Astrocyte (in vitro differentiated cells and primary cell): ENCODE data around the gene UGT1A6. TPM values are rescaled to one million over a fixed set of nuclear protein-coding genes. Genes with fewer than 3 reads are reported as not detected.

Source experiments
- DNase-seq: peaks from one replicate; pipeline ENCODE4 v3.0.0-alpha.2; 2010; ENCODE audit warnings: low read depth
- FAIRE-seq: peaks from 2 replicates; lab custom pipeline; 2011; peaks lifted over from hg19 to GRCh38; lab: Jason Lieb, UNC
- H2AFZ ChIP-seq: 2 replicates; pipeline ENCODE4 v1.6.0; 2012; ENCODE audit warnings: low read depth, low read length, inconsistent platforms
- H3K27ac ChIP-seq: 2 replicates; pipeline ENCODE4 v1.5.1; 2011; ENCODE audit warnings: low read depth, low read length, inconsistent platforms
- H3K27me3 ChIP-seq: 2 replicates; pipeline ENCODE4 v1.6.0; 2011; ENCODE audit warnings: low read length, inconsistent platforms; ENCODE audit not compliant: insufficient read depth
- H3K36me3 ChIP-seq: 2 replicates; pipeline ENCODE4 v1.5.1; 2011; ENCODE audit warnings: low read length, inconsistent platforms; ENCODE audit not compliant: insufficient read depth
- H3K4me1 ChIP-seq: 2 replicates; pipeline ENCODE4 v1.5.1; 2011; ENCODE audit warnings: low read length, inconsistent platforms; ENCODE audit not compliant: insufficient read depth
- H3K4me2 ChIP-seq: 2 replicates; pipeline ENCODE4 v1.6.0; 2012; ENCODE audit warnings: low read length, inconsistent platforms
- H3K4me3 ChIP-seq: 2 replicates; pipeline ENCODE4 v1.5.1; 2011; ENCODE audit warnings: low read depth, mild to moderate bottlenecking, low read length, inconsistent platforms; ENCODE audit not compliant: insufficient read depth
- H3K79me2 ChIP-seq: 2 replicates; pipeline ENCODE4 v1.6.0; 2012; ENCODE audit warnings: mild to moderate bottlenecking, low read length, inconsistent platforms; ENCODE audit not compliant: insufficient read depth
- H3K9ac ChIP-seq: 2 replicates; pipeline ENCODE4 v1.6.0; 2012; ENCODE audit warnings: mild to moderate bottlenecking, low read length, inconsistent platforms
- H3K9me3 ChIP-seq: 2 replicates; pipeline ENCODE4 v1.5.1; 2012; ENCODE audit warnings: low read depth, mild to moderate bottlenecking, low read length, inconsistent platforms; ENCODE audit not compliant: insufficient read depth
- H4K20me1 ChIP-seq: 2 replicates; pipeline ENCODE4 v1.6.0; 2012; ENCODE audit warnings: low read length, inconsistent platforms; ENCODE audit not compliant: insufficient read depth
- H3K27ac Mint-ChIP-seq: one replicate; pipeline ENCODE4 v1.8.0; 2021; ENCODE audit warnings: mild to moderate bottlenecking, mixed read lengths; ENCODE audit not compliant: unreplicated experiment
- H3K27me3 Mint-ChIP-seq: one replicate; pipeline ENCODE4 v1.8.0; 2021; ENCODE audit warnings: low read depth, mixed read lengths; ENCODE audit not compliant: unreplicated experiment
- H3K36me3 Mint-ChIP-seq: one replicate; pipeline ENCODE4 v1.8.0; 2021; ENCODE audit warnings: low read depth, mixed read lengths; ENCODE audit not compliant: unreplicated experiment
- H3K4me1 Mint-ChIP-seq: one replicate; pipeline ENCODE4 v1.8.0; 2021; ENCODE audit warnings: low read depth, mixed read lengths; ENCODE audit not compliant: unreplicated experiment
- H3K4me3 Mint-ChIP-seq: one replicate; pipeline ENCODE4 v1.8.0; 2021; ENCODE audit warnings: mild to moderate bottlenecking, moderate library complexity, mixed read lengths; ENCODE audit not compliant: unreplicated experiment
- H3K9me3 Mint-ChIP-seq: one replicate; pipeline ENCODE4 v1.8.0; 2021; ENCODE audit warnings: mild to moderate bottlenecking, mixed read lengths; ENCODE audit not compliant: unreplicated experiment
- EZH2 ChIP-seq: IDR thresholded peaks from 2 replicates; pipeline ENCODE4 v1.6.1; 2012; ENCODE audit warnings: mild to moderate bottlenecking, low read length, inconsistent platforms; ENCODE audit not compliant: insufficient read depth
- total RNA-seq: library from RNA; stranded (reverse); gene quantifications from 2 replicates; pipeline ENCODE4 v1.2.1, GENCODE V29; 2021
- TF ChIP-seq, protein P1 (sequence below): IDR thresholded peaks from 2 replicates; pipeline ENCODE4 v1.5.1; 2011; ENCODE audit warnings: low read depth, mild to moderate bottlenecking, inconsistent platforms, low read length, moderate library complexity; ENCODE audit not compliant: insufficient read depth

Gene UGT1A6
- total RNA-seq, 1 donor from 2014 or later = not detected

DNA sequence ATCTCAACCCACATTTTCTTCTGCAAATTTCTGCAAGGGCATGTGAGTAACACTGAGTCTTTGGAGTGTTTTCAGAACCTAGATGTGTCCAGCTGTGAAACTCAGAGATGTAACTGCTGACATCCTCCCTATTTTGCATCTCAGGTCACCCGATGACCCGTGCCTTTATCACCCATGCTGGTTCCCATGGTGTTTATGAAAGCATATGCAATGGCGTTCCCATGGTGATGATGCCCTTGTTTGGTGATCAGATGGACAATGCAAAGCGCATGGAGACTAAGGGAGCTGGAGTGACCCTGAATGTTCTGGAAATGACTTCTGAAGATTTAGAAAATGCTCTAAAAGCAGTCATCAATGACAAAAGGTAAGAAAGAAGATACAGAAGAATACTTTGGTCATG lies 75.4 kb downstream of the UGT1A6 start:
- H3K27me3 ChIP-seq = no peaks in the 10 kb centered on the region
- H3K4me3 ChIP-seq = no peak overlapping the region
- no peaks in the 10 kb centered on the region for H3K9me3 ChIP-seq
- Mint-ChIP-seq H3K36me3 (no peaks in the 10 kb centered on the region), H3K4me3 (no peak overlapping the region), H3K4me1 (peaks cover 6% of the 10 kb centered on the region), H3K27me3 (peaks cover 2% of the 10 kb centered on the region), H3K27ac (no peak overlapping the region), H3K9me3 (no peaks in the 10 kb centered on the region)
- no peak for DNase-seq
- TF ChIP-seq EZH2 = no peak
- peaks cover 12% of the 10 kb centered on the region for H3K4me1 ChIP-seq
- no peak overlapping the region for H3K4me2 ChIP-seq
- FAIRE-seq = no peak
- no peak overlapping the region for H3K9ac ChIP-seq
- H2AFZ ChIP-seq = no peak overlapping the region
- no peaks in the 10 kb centered on the region for H3K79me2 ChIP-seq
- H3K36me3 ChIP-seq = no peaks in the 10 kb centered on the region
- no peak overlapping the region for H3K27ac ChIP-seq
- H4K20me1 ChIP-seq = no peaks in the 10 kb centered on the region

DNA sequence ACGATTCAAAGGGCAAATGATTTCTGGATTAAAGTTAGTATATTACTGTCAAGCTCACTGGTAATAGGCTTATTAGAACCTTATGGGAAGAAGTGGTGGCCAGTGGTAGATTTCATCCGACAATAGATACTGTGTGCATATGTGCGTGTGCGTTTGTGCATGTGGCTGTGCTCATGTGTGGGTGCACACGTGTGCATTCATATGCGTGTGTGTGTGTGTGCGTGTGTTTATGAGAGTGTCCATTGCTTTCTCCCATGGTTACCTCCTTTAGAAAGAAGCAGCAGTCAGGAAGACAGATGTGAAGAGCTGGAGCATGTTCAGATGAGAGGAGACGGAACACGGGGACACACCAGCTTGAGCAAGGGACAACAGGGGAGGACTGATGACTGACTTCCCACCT lies 76.6 kb downstream of the UGT1A6 start:
- H3K4me1 Mint-ChIP-seq = peaks cover 3% of the 10 kb centered on the region
- H3K9me3 Mint-ChIP-seq = no peaks in the 10 kb centered on the region
- peaks cover 2% of the 10 kb centered on the region for H3K27me3 Mint-ChIP-seq
- FAIRE-seq = no peak
- Histone ChIP-seq H2AFZ (no peak overlapping the region), H3K27me3 (no peaks in the 10 kb centered on the region), H3K9ac (no peak overlapping the region), H3K79me2 (no peaks in the 10 kb centered on the region), H3K4me3 (no peak overlapping the region), H3K27ac (no peak overlapping the region), H3K4me2 (no peak overlapping the region), H3K36me3 (no peaks in the 10 kb centered on the region), H3K9me3 (no peaks in the 10 kb centered on the region), H3K4me1 (peaks cover 6% of the 10 kb centered on the region), H4K20me1 (no peaks in the 10 kb centered on the region)
- H3K27ac Mint-ChIP-seq = no peak overlapping the region
- H3K36me3 Mint-ChIP-seq = no peaks in the 10 kb centered on the region
- no peak overlapping the region for H3K4me3 Mint-ChIP-seq
- DNase-seq = no peak
- TF ChIP-seq, protein P1, sequence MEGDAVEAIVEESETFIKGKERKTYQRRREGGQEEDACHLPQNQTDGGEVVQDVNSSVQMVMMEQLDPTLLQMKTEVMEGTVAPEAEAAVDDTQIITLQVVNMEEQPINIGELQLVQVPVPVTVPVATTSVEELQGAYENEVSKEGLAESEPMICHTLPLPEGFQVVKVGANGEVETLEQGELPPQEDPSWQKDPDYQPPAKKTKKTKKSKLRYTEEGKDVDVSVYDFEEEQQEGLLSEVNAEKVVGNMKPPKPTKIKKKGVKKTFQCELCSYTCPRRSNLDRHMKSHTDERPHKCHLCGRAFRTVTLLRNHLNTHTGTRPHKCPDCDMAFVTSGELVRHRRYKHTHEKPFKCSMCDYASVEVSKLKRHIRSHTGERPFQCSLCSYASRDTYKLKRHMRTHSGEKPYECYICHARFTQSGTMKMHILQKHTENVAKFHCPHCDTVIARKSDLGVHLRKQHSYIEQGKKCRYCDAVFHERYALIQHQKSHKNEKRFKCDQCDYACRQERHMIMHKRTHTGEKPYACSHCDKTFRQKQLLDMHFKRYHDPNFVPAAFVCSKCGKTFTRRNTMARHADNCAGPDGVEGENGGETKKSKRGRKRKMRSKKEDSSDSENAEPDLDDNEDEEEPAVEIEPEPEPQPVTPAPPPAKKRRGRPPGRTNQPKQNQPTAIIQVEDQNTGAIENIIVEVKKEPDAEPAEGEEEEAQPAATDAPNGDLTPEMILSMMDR = no peak
- TF ChIP-seq EZH2 = no peak

DNA sequence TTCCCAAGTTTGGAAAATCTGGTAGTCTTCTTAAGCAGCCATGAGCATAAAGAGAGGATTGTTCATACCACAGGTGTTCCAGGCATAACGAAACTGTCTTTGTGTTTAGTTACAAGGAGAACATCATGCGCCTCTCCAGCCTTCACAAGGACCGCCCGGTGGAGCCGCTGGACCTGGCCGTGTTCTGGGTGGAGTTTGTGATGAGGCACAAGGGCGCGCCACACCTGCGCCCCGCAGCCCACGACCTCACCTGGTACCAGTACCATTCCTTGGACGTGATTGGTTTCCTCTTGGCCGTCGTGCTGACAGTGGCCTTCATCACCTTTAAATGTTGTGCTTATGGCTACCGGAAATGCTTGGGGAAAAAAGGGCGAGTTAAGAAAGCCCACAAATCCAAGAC lies 79.5 kb downstream of the UGT1A6 start:
- DNase-seq = no peak
- H3K4me2 ChIP-seq = no peak overlapping the region

More for the DNA sequence above, 79.5 kb downstream of the UGT1A6 start:
- no peak for FAIRE-seq
- Mint-ChIP-seq H3K4me3 (no peak overlapping the region), H3K9me3 (peaks cover 11% of the 10 kb centered on the region), H3K27me3 (no peaks in the 10 kb centered on the region), H3K27ac (no peak overlapping the region), H3K36me3 (no peaks in the 10 kb centered on the region), H3K4me1 (no peaks in the 10 kb centered on the region)
- Histone ChIP-seq H3K79me2 (no peaks in the 10 kb centered on the region), H4K20me1 (no peaks in the 10 kb centered on the region), H3K36me3 (no peaks in the 10 kb centered on the region), H3K9ac (no peak overlapping the region), H3K9me3 (peaks cover 8% of the 10 kb centered on the region), H3K27ac (no peak overlapping the region), H3K27me3 (no peaks in the 10 kb centered on the region), H3K4me3 (no peak overlapping the region), H2AFZ (no peak overlapping the region), H3K4me1 (no peaks in the 10 kb centered on the region)
- TF ChIP-seq, protein P1 = no peak
- TF ChIP-seq EZH2 = no peak
